Tibial artery (tissue), 4 donors: Measurements from ENCODE around the gene FTL.
A peak's percentile ranks its signal among the peaks of the same experiment; 100 is the strongest.

Experiments used
- DNase-seq, 2 donors: peaks; one replicate each; pipeline ENCODE4 v3.0.0-alpha.2; 2019
- H3K27ac ChIP-seq, 2 donors: fragments of 200-600 bp; sonication (generic) in 1 of 2; 1 replicate in 1 of 2; 2 replicates in 1 of 2; pipeline ENCODE4 v1.5.1; 2018 to 2019; ENCODE audit warnings: mild to moderate bottlenecking in 1 of 2
- H3K27me3 ChIP-seq, 2 donors: fragments of 200-600 bp; sonication (generic) in 1 of 2; one replicate each; pipeline versions ENCODE4 v1.5.1 to v1.6.0; 2016 to 2019
- H3K36me3 ChIP-seq, 3 donors: fragments of 200-600 bp; sonication (generic) in 2 of 3; one replicate each; pipeline ENCODE4 v1.5.1; 2016 to 2019; ENCODE audit warnings: mild to moderate bottlenecking in 2 of 3
- H3K4me1 ChIP-seq, 4 donors: fragments of 200-600 bp; sonication (generic) in 2 of 4; 1 replicate in 3 of 4; 2 replicates in 1 of 4; pipeline ENCODE4 v1.5.1; 2016 to 2019
- H3K4me3 ChIP-seq, 2 donors: fragments of 200-600 bp; sonication (generic) in 1 of 2; 1 replicate in 1 of 2; 2 replicates in 1 of 2; pipeline ENCODE4 v1.5.1; 2018 to 2019; ENCODE audit warnings: mild to moderate bottlenecking in 2 of 2
- H3K9me3 ChIP-seq, 3 donors: fragments of 200-600 bp; sonication (generic) in 1 of 3; one replicate each; pipeline ENCODE4 v1.5.1; 2016 to 2019
- CTCF ChIP-seq, 2 experiments: fragments of 200-600 bp in 1 of 2; fragments of 450-650 bp in 1 of 2; IDR thresholded peaks; one replicate each; pipeline ENCODE4 v1.5.1; 2017 to 2019; ENCODE audit warnings: antibody characterized with exemption in 2 of 2, mild to moderate bottlenecking in 1 of 2, moderate library complexity in 1 of 2
- intact Hi-C: fragments of 100-400 bp; cut with DNase I; formaldehyde crosslinking; loops from one replicate; pipeline ENCODE4 v1.15.0; 2023; ENCODE audit warnings: low total_unique reads

Gene FTL

GRCh38 chr19:48928164-48929025, 36.7 kb upstream of the FTL start:
- Histone ChIP-seq H3K27ac (no peak overlapping the region), H3K9me3 (no peaks in the 10 kb centered on the region), H3K27me3 (peaks cover 0 to 8% of the 10 kb centered on the region in 2 donors), H3K36me3 (peaks cover 0 to 6% (median 3%) of the 10 kb centered on the region in 3 donors), H3K4me1 (peaks cover 0 to 12% (median 7%) of the 10 kb centered on the region in 4 donors), H3K4me3 (no peak overlapping the region)
- DNase-seq: no peak
- intact Hi-C loops: no loop called here
- no peak for TF ChIP-seq CTCF (IDR thresholded peaks at IDR 0.05)

- peak; percentile 51 to 77 for DNase-seq
- no peaks in the 10 kb centered on the region for H3K9me3 ChIP-seq
- H3K4me1 ChIP-seq: peaks cover 0 to 9% (median 8%) of the 10 kb centered on the region in 4 donors
- no peak within 1 kb of the TSS for H3K27ac ChIP-seq
- no peaks in the 10 kb centered on the region for H3K36me3 ChIP-seq
- TF ChIP-seq CTCF (IDR thresholded peaks at IDR 0.05): no peak
- peaks cover 0 to 10% of the 10 kb centered on the region in 2 donors for H3K27me3 ChIP-seq
- peak within 1 kb of the TSS; percentile 43 to 57 for H3K4me3 ChIP-seq
- intact Hi-C loops: no loop called here
These were observed 31.7 kb upstream of the FTL start, which contains the start of gene DHDH for GRCh38 chr19:48933382-48933932. Gene DHDH, plus strand, starts transcription at chr19:48933699. Its CDS starts 23 bp downstream, at chr19:48933722.

- no peaks in the 10 kb centered on the region for H3K9me3 ChIP-seq
- H3K4me1 ChIP-seq: peaks cover 0 to 9% (median 8%) of the 10 kb centered on the region in 4 donors
- no peak overlapping the region for H3K27ac ChIP-seq
- H3K36me3 ChIP-seq: no peaks in the 10 kb centered on the region
- intact Hi-C loops: no loop called here
- DNase-seq: no peak
- no peak overlapping the region for H3K4me3 ChIP-seq
- no peak for TF ChIP-seq CTCF (IDR thresholded peaks at IDR 0.05)
- H3K27me3 ChIP-seq: peaks cover 0 to 10% of the 10 kb centered on the region in 2 donors
These were observed 30.3 kb upstream of the FTL start for GRCh38 chr19:48934837-48935236.

- Histone ChIP-seq H3K4me3 (no peak overlapping the region), H3K27ac (no peak overlapping the region), H3K27me3 (peaks cover 0 to 10% of the 10 kb centered on the region in 2 donors), H3K36me3 (no peaks in the 10 kb centered on the region), H3K4me1 (peaks cover 0 to 9% (median 8%) of the 10 kb centered on the region in 4 donors), H3K9me3 (peaks cover 0 to 5% (median 4%) of the 10 kb centered on the region in 3 donors)
- intact Hi-C loops: no loop called here
- no peak for DNase-seq
- TF ChIP-seq CTCF (IDR thresholded peaks at IDR 0.05): no peak
These were observed 29.2 kb upstream of the FTL start for GRCh38 chr19:48935864-48936263.

GRCh38 chr19:48938256-48938655, 26.9 kb upstream of the FTL start:
- intact Hi-C loops: no loop called here

More at GRCh38 chr19:48938256-48938655, 26.9 kb upstream of the FTL start:
- H3K27ac ChIP-seq: no peak overlapping the region
- H3K9me3 ChIP-seq: peaks cover 0 to 10% (median 8%) of the 10 kb centered on the region in 3 donors
- peaks cover 0 to 2% of the 10 kb centered on the region in 2 donors for H3K27me3 ChIP-seq
- no peak for TF ChIP-seq CTCF (IDR thresholded peaks at IDR 0.05)
- no peak for DNase-seq
- H3K36me3 ChIP-seq: no peaks in the 10 kb centered on the region
- H3K4me1 ChIP-seq: peaks cover 0 to 8% (median 6%) of the 10 kb centered on the region in 4 donors
- no peak overlapping the region for H3K4me3 ChIP-seq
